PC-9 (cell line): ENCODE measurements around the gene PTPRD. TPM values are rescaled to one million over a fixed set of nuclear protein-coding genes. Genes with fewer than 3 reads are reported as not detected.

Source experiments
- BruUV-seq: library from RNA; stranded (reverse); fragments of 400-500 nt; replicated peaks from 2 replicates; lab custom pipeline; 2021; lab: Mats Ljungman, UMichigan
- CTCF ChIA-PET: fragments of 300-600 bp; sonication (Branson Sonifier 250); formaldehyde crosslinking; loops from one replicate; lab custom pipeline; 2022; ENCODE audit warnings: antibody characterized with exemption; lab: Charles Lee
- POLR2A ChIA-PET: fragments of 300-600 bp; sonication (Branson Sonifier 250); formaldehyde crosslinking; loops from one replicate; lab custom pipeline; 2022; ENCODE audit warnings: antibody characterized with exemption; ENCODE audit not compliant: unreplicated experiment; lab: Charles Lee
- DNase-seq, 2 experiments: peaks; one replicate each; pipeline versions ENCODE4 v3.0.0 to v3.0.0-alpha.2; 2015 to 2022; ENCODE audit warnings: mixed read lengths in 1 of 2
- H2AFZ ChIP-seq: fragments of 200-600 bp; sonication (generic); 2 replicates; pipeline ENCODE4 v1.8.1; 2017; ENCODE audit warnings: antibody characterized with exemption
- H3F3A ChIP-seq: fragments of 200-600 bp; sonication (generic); 2 replicates; pipeline ENCODE4 v1.8.1; 2017; ENCODE audit warnings: antibody characterized with exemption, mild to moderate bottlenecking, low read depth; ENCODE audit not compliant: insufficient read depth
- H3K27ac ChIP-seq: fragments of 200-600 bp; sonication (generic); 2 replicates; pipeline ENCODE4 v1.6.1; 2016; ENCODE audit warnings: mixed run types
- H3K27me3 ChIP-seq: fragments of 200-600 bp; sonication (generic); 2 replicates; pipeline ENCODE4 v1.6.1; 2016; ENCODE audit warnings: low read depth, mixed run types; ENCODE audit not compliant: insufficient read depth
- H3K36me3 ChIP-seq: fragments of 200-600 bp; sonication (generic); 2 replicates; pipeline ENCODE4 v1.6.1; 2016; ENCODE audit warnings: low read depth, mixed run types
- H3K4me1 ChIP-seq: fragments of 200-600 bp; sonication (generic); replicated peaks from 2 replicates; pipeline ENCODE4 v1.6.1; 2016; ENCODE audit warnings: mixed run types; ENCODE audit not compliant: insufficient read depth
- H3K4me2 ChIP-seq: fragments of 200-600 bp; sonication (generic); 2 replicates; pipeline ENCODE4 v1.6.1; 2017; ENCODE audit warnings: mixed run types
- H3K4me3 ChIP-seq: fragments of 200-600 bp; sonication (generic); 2 replicates; pipeline ENCODE4 v1.6.1; 2016; ENCODE audit warnings: mixed run types
- H3K79me2 ChIP-seq: fragments of 200-600 bp; sonication (generic); 2 replicates; pipeline ENCODE4 v1.6.1; 2017; ENCODE audit warnings: low read depth, mixed run types
- H3K9me2 ChIP-seq: fragments of 200-600 bp; sonication (generic); 2 replicates; pipeline ENCODE4 v1.8.1; 2017; ENCODE audit warnings: mild to moderate bottlenecking; ENCODE audit not compliant: insufficient read depth
- H3K9me3 ChIP-seq: fragments of 200-600 bp; sonication (generic); 2 replicates; pipeline ENCODE4 v1.8.1; 2016; ENCODE audit warnings: low read depth; ENCODE audit not compliant: insufficient read depth
- H4K20me1 ChIP-seq: fragments of 200-600 bp; sonication (generic); 2 replicates; pipeline ENCODE4 v1.8.1; 2017; ENCODE audit not compliant: insufficient read depth
- CTCF ChIP-seq: fragments of 200-600 bp; sonication (generic); conservative IDR thresholded peaks from 2 replicates; pipeline ENCODE4 v1.6.1; 2017; ENCODE audit warnings: mixed run types, antibody characterized with exemption, mild to moderate bottlenecking, moderate library complexity
- EZH2 ChIP-seq: fragments of 200-600 bp; sonication (generic); IDR thresholded peaks from 2 replicates; pipeline ENCODE4 v1.8.0; 2017; ENCODE audit warnings: antibody characterized with exemption, low read depth
- intact Hi-C: fragments of 100-400 bp; cut with micrococcal nuclease; formaldehyde crosslinking; loops from one replicate; pipeline ENCODE4 v1.10.0; 2022; ENCODE audit not compliant: unreplicated experiment
- total RNA-seq: library from RNA; stranded (reverse); gene quantifications from 2 replicates; pipeline ENCODE4 v1.2.3, GENCODE V29; 2021

PTPRD gene
- total RNA-seq, 1 experiment from 2014 or later = not detected

GRCh38 chr9:9284201-9284600, 1328.6 kb downstream of the PTPRD start:
- POLR2A ChIA-PET = no interaction called here
- H4K20me1 ChIP-seq = no peaks in the 10 kb centered on the region
- no peaks in the 10 kb centered on the region for H3K4me1 ChIP-seq
- H3K9me2 ChIP-seq = no peaks in the 10 kb centered on the region
- H3K27ac ChIP-seq = no peak overlapping the region
- H3K79me2 ChIP-seq = no peaks in the 10 kb centered on the region
- H3K36me3 ChIP-seq = no peaks in the 10 kb centered on the region
- BruUV-seq = no TSS peak
- H3F3A ChIP-seq = no peaks in the 10 kb centered on the region
- no peak overlapping the region for H3K4me2 ChIP-seq
- intact Hi-C loops = no loop called here
- H3K9me3 ChIP-seq = no peaks in the 10 kb centered on the region
- CTCF ChIA-PET = no interaction called here
- H3K4me3 ChIP-seq = no peak overlapping the region
- TF ChIP-seq CTCF (no peak), EZH2 (no peak)
- H3K27me3 ChIP-seq = no peaks in the 10 kb centered on the region
- DNase-seq = no peak
- no peak overlapping the region for H2AFZ ChIP-seq

GRCh38 chr9:9283159-9283986, 1329.4 kb downstream of the PTPRD start:
- ChIA-PET CTCF (no interaction called here), POLR2A (no interaction called here)
- Histone ChIP-seq H3F3A (no peaks in the 10 kb centered on the region), H4K20me1 (no peaks in the 10 kb centered on the region), H3K27me3 (no peaks in the 10 kb centered on the region), H3K27ac (no peak overlapping the region), H3K79me2 (no peaks in the 10 kb centered on the region), H2AFZ (no peak overlapping the region), H3K9me2 (no peaks in the 10 kb centered on the region), H3K4me2 (no peak overlapping the region), H3K36me3 (no peaks in the 10 kb centered on the region), H3K9me3 (no peaks in the 10 kb centered on the region), H3K4me1 (no peaks in the 10 kb centered on the region), H3K4me3 (no peak overlapping the region)
- TF ChIP-seq CTCF (no peak), EZH2 (no peak)
- intact Hi-C loops = no loop called here
- no TSS peak for BruUV-seq
- DNase-seq = no peak

- BruUV-seq = no TSS peak
Measured at GRCh38 chr9:9275601-9276000, 1337.2 kb downstream of the PTPRD start.

More at GRCh38 chr9:9275601-9276000, 1337.2 kb downstream of the PTPRD start:
- POLR2A ChIA-PET = no interaction called here
- Histone ChIP-seq H3K79me2 (no peaks in the 10 kb centered on the region), H3K4me1 (no peaks in the 10 kb centered on the region), H3K9me3 (no peaks in the 10 kb centered on the region), H3K27me3 (peaks cover 6% of the 10 kb centered on the region; the same call in 1 of the 2 replicates), H3K36me3 (no peaks in the 10 kb centered on the region), H3K9me2 (no peaks in the 10 kb centered on the region), H2AFZ (no peak overlapping the region), H3K4me3 (no peak overlapping the region), H3F3A (no peaks in the 10 kb centered on the region), H4K20me1 (no peaks in the 10 kb centered on the region), H3K27ac (no peak overlapping the region), H3K4me2 (no peak overlapping the region)
- intact Hi-C loops = no loop called here
- DNase-seq = no peak
- TF ChIP-seq EZH2 (no peak), CTCF (no peak)
- CTCF ChIA-PET = no interaction called here
